Measurements from ENCODE around the gene CCM2L. TPM values are rescaled to one million over a fixed set of nuclear protein-coding genes. Genes with fewer than 3 reads are reported as not detected.

The CCM2L gene
- total and polyA plus RNA-seq, 4 donors = 6.6 to 12.8 (median 11.7) TPM

DNA sequence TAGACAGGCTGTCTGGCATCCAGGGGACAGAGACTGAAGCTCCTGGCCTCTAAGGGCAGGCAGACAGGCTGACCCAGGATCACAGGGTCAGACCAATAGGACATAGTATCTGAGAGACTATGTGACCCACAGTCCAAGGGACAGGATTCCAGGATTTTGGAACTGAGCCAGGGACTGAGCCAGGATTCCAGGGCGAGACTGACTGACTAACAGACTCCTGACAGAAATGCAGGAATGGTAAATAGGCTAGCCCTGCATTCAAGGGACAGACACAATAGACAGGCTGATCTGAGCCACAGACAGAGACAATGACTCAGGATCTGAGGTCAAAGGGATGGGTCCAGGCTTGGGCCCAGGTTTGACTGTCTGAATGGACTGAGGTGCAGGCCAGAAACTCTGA is 22.5 kb upstream of the CCM2L start:
- no peak for DNase-seq
- H3K27ac ChIP-seq (ENCODE audit: low read depth in 1 of 2, low read length in 1 of 2) = no peak overlapping the region
- no peak for ATAC-seq (ENCODE audit: insufficient read depth, low FRiP score)
- no peaks in the 10 kb centered on the region for H3K36me3 ChIP-seq (ENCODE audit: control insufficient read depth in 4 of 4, insufficient read depth in 4 of 4, low read length in 4 of 4)
- H3K9ac ChIP-seq (ENCODE audit: insufficient read depth in 1 of 2, low read length in 2 of 2) = no peak overlapping the region
- H3K27me3 ChIP-seq (ENCODE audit: control insufficient read depth in 3 of 3, insufficient read depth in 3 of 3, low read length in 2 of 3) = peaks cover 0 to 3% (median 2%) of the 10 kb centered on the region in 3 donors
- H3K4me3 ChIP-seq = no peak overlapping the region
- 67 to 80% methylated on average over 1 of the region's 1 CpG for WGBS, 2 donors
- no peak for TF ChIP-seq CTCF (IDR thresholded peaks at IDR 0.05; ENCODE audit: control extremely low read depth, extremely low read depth)
- no peaks in the 10 kb centered on the region for H3K9me3 ChIP-seq (ENCODE audit: control insufficient read depth in 4 of 4, insufficient read depth in 3 of 4, low read length in 3 of 4)
- peaks cover 0 to 3% (median 0%) of the 10 kb centered on the region in 5 donors for H3K4me1 ChIP-seq (ENCODE audit: control insufficient read depth in 5 of 5, insufficient read depth in 5 of 5, low read length in 5 of 5)

DNA sequence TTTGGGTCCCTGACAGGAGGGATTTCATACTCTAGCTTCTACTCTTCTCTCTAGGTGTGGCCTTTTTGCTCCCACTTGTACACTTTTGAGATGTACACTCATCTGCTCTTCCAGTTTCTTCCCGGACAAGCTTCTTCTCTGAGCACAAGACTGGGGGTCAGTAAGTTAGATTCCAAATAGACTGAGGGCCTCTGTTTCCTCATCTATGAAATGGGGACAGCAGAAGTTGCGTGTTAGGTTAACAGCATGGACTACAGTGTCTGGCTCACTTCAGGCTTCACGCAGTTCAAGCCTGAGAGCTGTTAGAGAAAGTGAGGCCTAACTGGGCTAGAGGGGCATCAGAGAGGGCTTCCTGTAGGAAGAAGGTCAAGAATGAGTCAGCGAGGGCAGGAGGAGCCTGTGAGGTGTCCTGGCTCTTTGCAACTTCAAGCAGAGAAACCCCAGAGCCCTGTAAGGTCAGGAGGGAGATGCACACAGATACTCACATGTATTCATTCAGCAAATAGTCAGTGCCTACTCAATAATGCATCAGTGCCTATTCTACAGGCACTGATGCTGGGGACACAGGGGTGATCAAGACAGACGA is 21.7 kb upstream of the CCM2L start:
- ATAC-seq (ENCODE audit: insufficient read depth, low FRiP score) (no peak), DNase-seq (no peak)
- Histone ChIP-seq H3K36me3 (ENCODE audit: control insufficient read depth in 4 of 4, insufficient read depth in 4 of 4, low read length in 4 of 4) (no peaks in the 10 kb centered on the region), H3K27ac (ENCODE audit: low read depth in 1 of 2, low read length in 1 of 2) (no peak overlapping the region), H3K4me3 (no peak overlapping the region), H3K27me3 (ENCODE audit: control insufficient read depth in 3 of 3, insufficient read depth in 3 of 3, low read length in 2 of 3) (peaks cover 0 to 11% (median 7%) of the 10 kb centered on the region in 3 donors), H3K9ac (ENCODE audit: insufficient read depth in 1 of 2, low read length in 2 of 2) (no peak overlapping the region), H3K9me3 (ENCODE audit: control insufficient read depth in 4 of 4, insufficient read depth in 3 of 4, low read length in 3 of 4) (no peaks in the 10 kb centered on the region), H3K4me1 (ENCODE audit: control insufficient read depth in 5 of 5, insufficient read depth in 5 of 5, low read length in 5 of 5) (peaks cover 0 to 3% (median 0%) of the 10 kb centered on the region in 5 donors)
- 86 to 94% methylated on average over 5 of the region's 5 CpGs for WGBS, 2 donors
- TF ChIP-seq CTCF (IDR thresholded peaks at IDR 0.05; ENCODE audit: control extremely low read depth, extremely low read depth) = no peak

DNA sequence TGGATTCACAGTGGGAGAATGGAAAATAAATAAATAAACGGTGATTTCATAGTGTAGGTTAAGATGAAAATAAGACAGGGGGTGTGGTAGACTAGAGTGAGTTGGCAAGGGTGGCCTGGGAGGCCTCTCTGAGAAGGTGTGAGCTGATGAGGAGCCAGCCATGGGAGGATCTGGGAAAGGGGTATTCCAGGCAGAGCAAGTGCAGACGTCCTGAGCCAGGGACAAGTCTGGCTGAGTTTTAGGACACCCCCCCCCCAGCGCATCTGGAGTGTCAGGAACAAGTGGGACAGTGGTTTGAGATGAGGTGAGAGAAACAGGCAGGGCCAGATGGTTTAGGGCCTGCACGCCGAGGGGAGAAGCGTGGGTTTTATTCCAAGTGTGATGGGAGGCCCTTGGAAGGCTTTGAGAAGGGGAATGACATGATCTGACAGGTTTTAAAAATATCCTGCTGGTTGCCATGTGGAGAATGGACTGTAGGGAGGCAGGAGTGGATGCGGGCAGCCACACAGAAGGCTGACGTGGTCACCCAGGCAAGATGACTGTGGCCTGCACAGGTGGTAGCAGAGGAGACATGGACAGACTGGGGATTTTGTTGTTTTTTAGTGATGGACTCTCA is 21.1 kb upstream of the CCM2L start:
- Histone ChIP-seq H3K27me3 (ENCODE audit: control insufficient read depth in 3 of 3, insufficient read depth in 3 of 3, low read length in 2 of 3) (peaks cover 0 to 17% (median 12%) of the 10 kb centered on the region in 3 donors), H3K27ac (ENCODE audit: low read depth in 1 of 2, low read length in 1 of 2) (no peak overlapping the region), H3K9me3 (ENCODE audit: control insufficient read depth in 4 of 4, insufficient read depth in 3 of 4, low read length in 3 of 4) (no peaks in the 10 kb centered on the region), H3K4me3 (no peak overlapping the region), H3K4me1 (ENCODE audit: control insufficient read depth in 5 of 5, insufficient read depth in 5 of 5, low read length in 5 of 5) (peaks cover 0 to 3% (median 0%) of the 10 kb centered on the region in 5 donors), H3K9ac (ENCODE audit: insufficient read depth in 1 of 2, low read length in 2 of 2) (no peak overlapping the region), H3K36me3 (ENCODE audit: control insufficient read depth in 4 of 4, insufficient read depth in 4 of 4, low read length in 4 of 4) (no peaks in the 10 kb centered on the region)
- DNase-seq (no peak), ATAC-seq (ENCODE audit: insufficient read depth, low FRiP score) (no peak)
- WGBS, 2 donors = 71 to 85% methylated on average over 8 of the region's 8 CpGs
- TF ChIP-seq CTCF (IDR thresholded peaks at IDR 0.05; ENCODE audit: control extremely low read depth, extremely low read depth) = no peak
